Putamen (tissue), 1 donor: ENCODE measurements around the gene ATP1B3.
"Not testable (repeated sequence)": the region's sequence is repeated elsewhere in the genome, so short reads cannot be mapped to it uniquely, and the experiment has no call there.

Experiments
- DNase-seq: peaks from one replicate; pipeline ENCODE4 v3.0.0-alpha.2; 2016; ENCODE audit warnings: low spot score

Gene ATP1B3

DNA sequence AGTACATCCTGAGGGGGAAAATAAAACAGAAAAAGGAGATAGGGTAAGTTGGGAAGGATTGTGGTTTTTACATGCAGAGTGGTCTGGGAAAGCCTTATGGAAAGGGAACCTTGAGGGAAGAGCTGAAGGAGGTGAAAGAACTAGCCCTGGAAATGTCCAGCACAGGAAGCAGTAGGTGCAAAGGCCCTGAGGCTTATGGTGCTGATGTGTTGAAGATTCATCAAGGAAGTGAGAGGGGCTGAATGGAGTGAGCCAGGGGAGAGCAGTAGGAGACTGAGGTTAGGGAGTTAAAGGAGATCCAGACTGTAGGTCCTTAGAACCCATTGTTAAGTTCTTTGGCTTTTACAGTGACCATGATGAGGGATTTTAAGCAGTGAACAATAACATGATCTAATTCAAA lies 33.0 kb downstream of the ATP1B3 start:
- DNase-seq, result no peak

DNA sequence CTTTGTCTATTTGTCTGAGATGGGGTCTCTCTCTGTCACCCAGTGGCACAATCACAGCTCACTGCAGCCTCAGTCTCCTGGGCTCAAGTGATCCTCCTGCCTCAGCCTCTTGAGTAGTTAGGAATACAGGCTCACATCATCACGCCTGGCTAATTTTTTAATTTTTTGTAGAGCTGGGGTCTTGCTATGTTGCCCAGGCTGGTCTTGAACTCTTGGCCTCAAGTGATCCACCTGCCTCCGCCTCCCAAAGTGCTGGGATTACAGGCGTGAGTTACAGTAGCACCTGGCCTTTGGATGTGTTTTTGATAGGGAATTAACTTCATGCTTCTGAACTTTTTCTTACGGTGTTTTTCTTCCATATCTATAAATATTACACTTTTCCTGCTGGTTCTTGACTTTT lies 33.5 kb downstream of the ATP1B3 start:
- not testable (repeated sequence) for DNase-seq

DNA sequence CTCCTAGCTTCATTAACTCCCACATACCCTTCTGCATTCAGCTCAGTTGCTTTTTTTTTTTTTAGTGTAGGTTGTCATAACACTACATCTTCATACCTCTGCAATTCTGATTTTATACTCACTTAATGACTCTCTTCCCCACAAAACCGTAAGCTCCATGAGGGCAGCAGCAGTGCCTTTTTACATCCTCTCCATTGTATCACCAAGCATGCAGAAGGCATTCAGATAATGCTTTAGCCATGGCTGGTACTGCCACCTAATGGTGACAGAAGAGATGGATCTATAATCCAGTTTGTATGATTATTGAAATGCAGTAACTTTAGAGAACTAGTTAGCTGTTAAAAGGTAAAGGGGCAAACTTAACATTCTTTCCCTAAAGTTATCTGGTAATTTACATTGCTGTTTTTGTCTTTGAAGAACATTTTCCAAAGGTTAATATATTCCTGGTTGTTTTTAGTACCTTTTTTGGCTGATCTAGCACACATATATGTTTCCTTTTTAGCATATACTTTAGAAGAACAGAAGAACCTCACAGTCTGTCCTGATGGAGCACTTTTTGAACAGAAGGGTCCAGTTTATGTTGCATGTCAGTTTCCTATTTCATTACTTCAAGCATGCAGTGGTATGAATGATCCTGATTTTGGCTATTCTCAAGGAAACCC lies 36.8 kb downstream of the ATP1B3 start:
- no peak for DNase-seq

DNA sequence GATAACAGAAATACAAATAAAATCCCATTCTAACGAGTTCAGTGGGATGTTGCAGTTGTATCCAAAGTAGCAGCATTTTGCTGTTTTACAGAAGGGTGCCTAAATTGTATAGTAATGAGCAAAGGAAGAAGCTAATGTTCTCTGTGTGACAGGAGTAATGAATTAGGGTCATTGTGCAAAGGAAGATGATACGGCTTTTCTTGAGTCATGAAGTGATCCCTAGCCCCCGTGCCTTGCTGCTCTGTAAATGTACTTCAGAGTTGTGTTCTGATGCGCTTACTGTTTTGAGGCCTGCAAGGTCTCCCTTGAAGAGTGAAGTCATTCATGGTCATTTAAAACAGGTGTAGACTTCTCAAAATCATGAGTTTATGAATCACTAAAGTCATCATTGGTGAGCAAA lies 37.9 kb downstream of the ATP1B3 start:
- no peak for DNase-seq

DNA sequence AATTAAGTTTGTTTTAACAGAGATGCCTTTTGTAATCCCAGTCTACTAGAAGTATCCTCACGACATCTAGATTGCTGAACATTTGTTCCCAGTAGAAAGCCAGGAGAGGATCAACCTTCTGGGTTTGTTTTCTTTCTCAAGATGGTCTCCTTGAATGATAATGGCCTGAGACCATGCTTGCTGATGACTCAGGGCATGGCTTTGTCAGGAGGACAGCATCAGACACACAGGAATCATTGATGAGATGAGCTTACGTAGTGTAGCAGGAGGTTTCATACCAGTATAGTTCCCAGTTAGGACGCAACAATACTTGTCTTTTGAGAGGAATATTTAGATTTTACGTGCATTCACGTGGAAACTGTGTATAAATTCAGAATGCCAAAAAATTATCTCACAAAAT lies 38.6 kb downstream of the ATP1B3 start:
- DNase-seq, result no peak

DNA sequence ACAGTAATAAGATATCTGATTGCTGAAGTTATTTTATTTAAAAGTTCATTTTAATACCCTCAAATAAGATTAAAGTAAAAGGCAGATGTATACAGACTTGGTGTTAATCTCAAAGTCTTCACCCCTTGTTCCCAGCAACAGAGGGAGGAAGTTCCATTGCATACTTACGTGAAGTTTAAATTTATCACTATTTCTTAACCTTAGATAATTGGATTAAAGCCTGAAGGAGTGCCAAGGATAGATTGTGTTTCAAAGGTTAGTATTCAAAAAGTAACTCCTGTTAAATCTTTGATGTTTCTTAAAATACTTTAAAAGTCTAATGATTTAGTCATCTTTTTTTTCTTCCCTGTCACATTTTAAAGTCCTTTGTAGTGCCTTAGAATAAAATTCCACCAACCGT lies 39.3 kb downstream of the ATP1B3 start:
- no peak for DNase-seq

DNA sequence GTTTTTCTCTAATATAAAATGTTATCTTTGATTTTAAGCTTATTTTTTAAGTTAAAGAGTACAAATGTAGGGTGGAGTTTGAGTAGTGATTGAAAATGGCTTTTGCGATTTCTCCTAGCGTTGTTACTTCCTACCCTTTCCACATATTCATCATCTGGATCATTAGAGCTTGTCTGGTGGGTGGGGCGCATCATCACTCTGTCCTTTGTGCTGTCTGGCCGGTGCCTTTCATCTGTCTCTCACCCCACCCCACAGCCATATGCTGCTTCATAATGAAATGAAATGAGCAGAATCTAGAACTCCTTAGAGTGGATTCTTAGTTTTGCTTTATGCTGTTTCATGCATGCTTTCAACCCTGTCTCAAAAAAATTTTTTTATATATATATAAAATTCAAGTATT lies 44.3 kb downstream of the ATP1B3 start:
- no peak for DNase-seq

DNA sequence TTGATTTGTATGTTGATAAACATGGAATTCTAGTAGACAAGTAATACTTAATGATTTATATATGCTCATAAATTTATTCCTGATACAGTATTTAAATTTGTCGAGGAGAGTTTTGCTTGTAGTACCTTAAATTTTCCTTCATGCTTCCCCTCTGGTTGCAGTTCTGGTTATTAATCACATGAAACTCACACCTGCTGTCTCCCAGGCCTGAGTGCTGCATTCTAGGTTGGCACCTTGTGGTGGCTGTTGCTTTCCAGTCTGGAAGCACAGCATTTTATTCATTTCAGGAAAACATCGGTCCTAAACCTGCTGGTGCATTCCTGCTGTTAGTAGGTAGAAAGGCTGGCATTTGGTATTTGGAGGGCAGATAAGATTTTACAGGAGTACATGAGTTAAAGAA lies 44.9 kb downstream of the ATP1B3 start:
- DNase-seq, result no peak

DNA sequence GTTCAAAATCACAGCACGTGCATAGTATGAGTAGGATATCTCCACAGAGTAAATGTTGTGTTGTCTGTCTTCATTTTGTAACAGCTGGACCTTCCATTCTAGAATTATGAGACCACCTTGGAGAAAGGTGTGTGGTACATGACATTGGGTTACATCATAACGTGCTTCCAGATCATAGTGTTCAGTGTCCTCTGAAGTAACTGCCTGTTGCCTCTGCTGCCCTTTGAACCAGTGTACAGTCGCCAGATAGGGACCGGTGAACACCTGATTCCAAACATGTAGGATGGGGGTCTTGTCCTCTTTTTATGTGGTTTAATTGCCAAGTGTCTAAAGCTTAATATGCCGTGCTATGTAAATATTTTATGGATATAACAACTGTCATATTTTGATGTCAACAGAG lies 49.2 kb downstream of the ATP1B3 start:
- DNase-seq, result not testable (repeated sequence)

DNA sequence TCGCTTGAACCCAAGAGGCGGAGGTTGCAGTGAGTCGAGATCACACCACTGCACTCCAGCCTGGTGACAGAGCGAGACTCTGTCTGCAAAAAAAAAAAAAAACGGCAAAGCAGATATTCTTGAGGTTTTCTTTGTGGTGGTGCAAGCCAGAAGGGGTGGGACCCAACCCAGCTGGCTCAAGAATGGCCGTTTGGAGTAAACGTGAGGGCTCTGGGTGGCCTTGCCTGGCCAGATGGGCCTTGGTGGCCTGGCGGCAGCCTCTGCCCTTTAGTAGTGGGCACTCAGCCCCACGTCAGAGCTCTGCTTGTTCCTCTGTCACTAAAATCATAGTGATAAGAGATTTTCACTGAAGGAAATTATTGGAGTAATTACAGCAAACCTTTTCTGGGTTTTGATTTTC lies 50.5 kb downstream of the ATP1B3 start:
- no peak for DNase-seq

DNA sequence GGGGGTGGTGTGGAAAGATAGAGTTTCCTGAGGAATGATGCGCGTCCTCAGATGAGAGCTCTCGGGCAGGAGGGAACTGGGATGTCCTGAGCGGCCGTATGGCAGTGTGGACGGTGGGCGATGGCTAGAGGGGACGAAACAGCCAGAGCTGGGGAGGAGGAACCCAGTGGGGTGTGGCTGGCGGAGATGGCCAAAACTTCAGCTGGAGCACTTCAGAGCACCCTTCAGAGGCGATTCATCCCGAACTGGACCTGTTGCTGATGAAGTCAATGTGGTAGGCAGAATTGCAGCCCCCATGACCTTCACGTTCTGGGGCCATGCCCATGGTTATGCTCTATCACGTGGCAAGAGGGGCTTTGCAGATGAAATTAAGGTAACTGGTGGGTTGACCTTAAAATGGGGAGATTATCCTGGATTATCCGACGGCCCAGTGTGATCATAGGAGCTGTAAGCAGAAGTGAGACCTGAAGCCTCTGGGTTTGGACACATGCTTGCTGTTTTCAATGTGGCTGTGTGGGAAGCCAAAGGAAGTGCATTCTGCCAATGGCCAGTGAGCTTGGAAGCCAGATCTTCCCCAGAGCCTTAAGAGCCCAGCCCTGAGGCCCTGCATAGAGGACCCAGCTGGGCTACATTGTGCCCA lies 52.3 kb downstream of the ATP1B3 start:
- DNase-seq, result no peak

DNA sequence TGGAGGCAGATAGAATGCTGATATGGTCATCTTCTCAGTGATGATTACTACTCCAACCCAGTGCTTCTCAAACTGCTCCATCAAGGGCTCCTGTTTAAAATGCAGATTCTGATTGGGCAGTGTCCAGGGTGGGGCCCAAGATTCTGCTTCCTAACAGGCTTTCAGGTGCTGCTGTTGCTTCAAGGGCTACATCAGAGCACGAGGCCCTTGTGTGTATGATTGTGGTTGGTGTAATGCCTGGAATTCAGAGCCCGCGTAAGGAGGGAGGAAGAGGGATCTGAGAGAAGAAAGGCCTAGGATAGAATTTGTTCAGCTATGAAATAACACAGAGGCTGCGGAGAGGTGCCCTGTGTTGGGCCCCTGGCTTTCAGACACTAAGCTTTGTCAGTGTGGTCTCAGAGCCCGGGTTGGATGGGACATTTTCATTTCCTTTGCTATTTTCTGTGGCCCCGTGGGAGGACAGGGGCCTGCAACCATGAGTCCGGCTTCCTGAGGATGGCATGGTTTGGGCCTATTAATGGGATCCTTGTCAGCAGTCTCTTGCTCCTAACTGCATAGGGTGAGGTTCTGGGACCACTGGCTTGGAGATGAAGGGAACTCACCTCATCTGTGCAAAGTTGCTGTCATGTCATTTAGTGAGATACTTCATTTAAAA lies 53.0 kb downstream of the ATP1B3 start:
- DNase-seq, result no peak

DNA sequence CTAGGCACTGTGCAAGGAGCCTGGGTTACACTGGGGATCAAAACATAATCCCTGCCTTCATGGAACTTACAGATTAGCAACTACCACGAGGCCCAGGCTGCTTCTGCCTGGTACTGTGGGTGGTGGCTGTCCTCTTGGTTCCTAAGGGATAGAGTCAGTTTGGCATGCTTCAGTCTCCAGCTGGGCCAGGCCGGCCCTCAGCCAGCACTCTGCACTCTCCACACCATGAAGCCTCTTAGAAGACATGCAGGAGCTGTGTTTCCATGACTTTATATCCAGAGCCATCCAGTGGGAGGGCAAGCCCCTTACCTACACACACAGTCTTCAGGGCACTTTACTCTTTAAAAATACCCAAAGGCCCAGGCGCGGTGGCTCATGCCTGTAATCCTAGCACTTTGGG lies 54.4 kb downstream of the ATP1B3 start:
- DNase-seq, result no peak

DNA sequence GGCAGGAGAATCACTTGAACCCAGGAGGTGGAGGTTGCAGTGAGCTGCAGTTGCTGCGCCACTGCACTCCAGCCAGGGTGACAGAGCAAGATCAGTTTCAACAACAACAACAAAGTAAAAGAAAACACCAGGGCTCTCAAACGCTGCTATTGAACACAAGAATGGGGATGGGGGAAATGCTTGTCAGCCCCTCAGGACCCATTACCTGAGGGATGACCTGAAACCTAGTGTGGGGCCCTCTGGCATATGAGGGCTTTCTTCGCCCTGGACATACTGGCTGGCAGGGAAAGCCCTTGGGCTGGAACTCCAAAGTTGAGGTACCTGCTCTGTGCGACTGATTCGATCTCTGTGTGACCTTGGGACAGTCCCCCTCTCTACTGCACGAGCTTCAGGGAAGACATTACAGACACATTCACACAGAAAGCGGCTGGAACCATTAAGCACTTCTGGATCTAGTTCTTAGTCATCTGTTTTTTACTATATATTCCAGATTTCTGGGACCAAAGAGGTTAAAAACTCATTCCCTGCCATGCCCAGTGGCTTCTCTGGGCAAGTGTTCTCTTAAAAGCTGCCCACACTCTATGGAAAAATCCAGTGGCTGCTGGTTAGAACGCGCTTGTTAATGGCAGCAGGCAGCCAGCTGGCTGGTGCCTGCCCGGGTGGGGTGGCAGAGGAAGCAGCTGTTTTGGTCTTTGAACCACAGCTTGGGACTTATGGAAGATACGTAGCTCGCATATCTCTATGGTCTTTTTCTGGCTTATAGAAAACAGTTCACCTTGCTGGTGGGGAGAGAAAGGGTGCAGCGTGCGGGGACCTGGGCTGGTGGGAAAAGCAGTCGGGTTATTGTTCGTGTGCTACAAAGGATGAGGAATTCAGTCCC lies 57.2 kb downstream of the ATP1B3 start:
- DNase-seq, result no peak

DNA sequence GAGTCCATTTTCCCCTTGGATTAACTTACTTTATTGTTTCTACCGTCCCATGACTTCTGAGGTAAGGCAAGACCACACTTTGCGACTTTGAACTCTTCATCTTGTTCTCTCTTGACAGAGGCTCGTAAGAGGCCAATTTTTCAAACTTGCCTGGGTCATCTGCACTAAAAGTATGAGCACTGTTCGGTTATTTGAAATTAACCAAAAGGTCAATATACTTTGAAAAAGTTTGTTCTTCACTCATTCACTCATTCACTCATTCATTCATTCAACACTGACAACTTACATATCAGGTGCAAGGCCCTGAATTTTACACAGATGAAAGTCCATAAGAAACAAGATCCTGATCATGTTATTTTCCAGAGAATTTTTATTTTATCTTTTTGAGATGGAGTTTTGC lies 57.9 kb downstream of the ATP1B3 start:
- no peak for DNase-seq

DNA sequence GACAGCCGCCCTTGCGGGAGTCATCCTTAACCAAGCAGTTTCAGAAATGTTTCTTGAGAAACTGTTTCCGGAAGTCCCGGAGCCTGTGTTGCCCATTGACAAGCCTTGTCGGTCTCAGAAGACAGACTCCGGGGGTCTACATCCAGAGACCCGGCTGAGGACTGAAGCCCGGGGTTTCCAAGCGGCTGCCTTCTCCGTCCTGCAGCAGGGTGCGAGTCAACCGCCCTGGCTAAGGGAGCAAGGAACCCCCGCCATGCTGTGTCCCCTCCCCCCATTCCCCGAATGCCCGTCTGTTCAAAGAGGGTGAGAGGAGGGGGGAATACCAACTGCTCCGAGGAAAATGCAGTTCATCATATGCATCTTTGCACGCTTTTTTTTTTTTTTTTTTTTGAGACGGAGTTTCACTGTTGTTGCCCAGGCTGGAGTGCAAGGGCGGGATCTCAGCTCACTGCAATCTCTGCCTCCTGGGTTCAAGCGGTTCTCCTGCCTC lies 61.6 kb downstream of the ATP1B3 start:
- no peak for DNase-seq

DNA sequence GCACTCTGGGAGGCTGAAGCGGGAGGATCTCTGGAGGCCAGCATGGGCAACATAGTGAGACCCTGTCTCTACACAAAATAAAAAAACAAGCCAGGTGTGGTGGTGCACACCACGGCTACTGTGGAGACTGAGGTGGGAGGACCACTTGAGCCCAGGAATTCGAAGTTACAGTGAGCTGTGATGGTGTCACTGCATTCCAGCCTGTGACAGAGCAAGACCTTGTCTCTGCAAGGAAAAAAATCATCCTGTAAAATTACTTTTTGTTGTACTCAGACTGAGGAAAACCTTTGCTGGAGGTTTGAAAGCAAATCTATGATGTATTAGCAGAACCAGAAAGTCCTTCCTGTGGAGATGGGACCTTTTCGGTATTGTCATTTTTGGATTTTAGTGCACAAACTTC lies 63.3 kb downstream of the ATP1B3 start:
- DNase-seq, result no peak

DNA sequence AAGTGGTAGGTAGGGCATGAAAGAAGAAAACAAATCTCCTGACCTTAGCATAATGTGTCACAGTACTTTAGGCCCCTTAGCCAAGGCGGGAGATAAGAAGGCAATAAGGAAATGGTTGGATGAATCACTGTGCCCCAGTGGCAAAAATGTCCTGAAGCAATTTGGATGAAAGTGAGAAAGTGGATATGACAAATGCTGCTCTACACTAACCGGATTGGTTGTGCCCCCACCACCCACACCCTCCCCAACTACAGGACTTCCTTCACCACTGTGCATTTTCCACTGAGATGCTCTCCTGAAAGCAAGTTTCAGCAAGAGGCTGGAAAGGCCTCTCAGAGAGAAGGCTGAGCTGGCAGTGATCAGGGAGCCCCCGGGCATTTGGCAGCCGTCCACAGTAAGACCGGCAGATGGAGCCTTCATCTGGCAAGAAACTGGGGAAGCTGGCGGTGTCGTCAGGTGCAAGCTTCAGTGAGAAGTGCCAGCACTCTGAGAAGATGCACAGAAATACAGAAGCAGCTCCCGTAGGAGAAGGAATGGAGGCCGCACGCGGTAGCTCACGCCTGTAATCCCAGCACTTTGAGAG lies 63.8 kb downstream of the ATP1B3 start:
- DNase-seq, result no peak

DNA sequence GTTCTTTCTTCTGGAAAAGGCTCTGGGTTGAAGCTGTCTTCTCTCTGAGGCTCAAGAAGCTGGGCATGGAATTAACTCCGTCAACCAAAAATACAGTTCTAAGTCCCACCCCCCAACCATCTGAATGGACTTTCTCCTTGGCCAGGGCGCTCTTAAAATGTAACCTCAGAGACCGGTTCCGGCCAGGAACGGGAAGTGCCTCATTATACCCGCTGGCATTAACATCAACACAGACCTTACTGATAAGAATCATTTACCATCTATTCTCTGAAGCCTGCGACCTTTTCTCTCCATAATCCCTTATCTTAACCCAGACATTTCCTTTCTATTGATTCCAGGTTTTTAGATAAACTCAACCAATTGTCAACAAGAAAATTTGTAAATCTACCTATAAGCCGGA lies 64.7 kb downstream of the ATP1B3 start:
- DNase-seq, result no peak

DNA sequence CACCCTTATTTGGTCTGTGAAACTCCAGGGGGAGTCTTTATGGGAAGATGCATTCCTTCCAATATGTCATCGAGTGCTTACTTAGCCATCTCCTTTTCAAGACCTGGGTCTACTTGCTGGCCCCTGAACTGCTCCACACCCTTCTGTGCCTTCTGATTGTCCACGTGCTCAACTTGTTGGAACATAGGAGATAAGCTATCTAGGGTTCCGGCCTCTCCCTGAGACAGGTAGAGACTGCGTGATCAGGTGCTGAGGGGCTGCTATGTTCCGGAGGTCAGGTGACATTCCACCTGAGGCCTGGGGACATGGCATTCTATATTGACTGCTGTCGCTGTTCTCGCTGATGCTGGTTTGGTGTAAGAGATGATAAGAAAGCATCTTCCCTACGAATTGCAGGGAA lies 65.6 kb downstream of the ATP1B3 start:
- DNase-seq, result no peak

DNA sequence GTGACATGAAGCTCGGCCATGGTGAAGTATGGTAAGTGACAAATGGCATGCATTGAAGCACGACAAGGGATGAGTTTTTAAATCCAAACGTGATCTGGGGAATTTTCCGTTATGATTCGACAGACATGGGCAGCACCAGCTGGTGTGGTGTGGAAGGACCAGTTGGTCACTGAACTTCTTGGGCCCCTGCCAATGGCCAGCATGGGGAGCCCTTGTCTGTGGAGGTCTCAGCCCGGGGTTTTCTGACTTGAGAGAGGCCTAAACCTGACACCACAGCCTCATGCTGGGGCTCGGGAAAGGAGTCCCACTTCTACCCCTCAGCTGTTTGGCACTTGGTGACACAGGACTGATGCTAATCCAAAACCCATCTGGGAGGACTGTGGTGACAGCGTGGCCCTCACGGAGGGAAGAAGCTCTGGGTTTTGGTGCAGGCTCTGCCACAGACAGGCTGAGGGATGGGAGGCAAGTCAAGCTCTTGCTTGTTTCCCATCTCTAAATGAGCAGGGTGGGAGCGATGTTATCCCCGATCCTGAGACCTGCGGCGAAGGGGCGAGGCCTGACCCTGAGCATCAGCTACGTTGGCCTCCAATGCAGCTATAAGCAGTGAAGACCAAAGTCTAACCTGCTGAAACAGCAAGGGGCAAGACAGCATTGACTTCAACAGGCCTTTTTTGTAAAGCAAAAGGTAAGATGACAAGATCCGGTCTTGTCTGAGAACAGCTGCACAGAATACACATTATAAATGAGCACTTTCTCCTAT lies 69.5 kb downstream of the ATP1B3 start:
- no peak for DNase-seq
